Neural crest cell (in vitro differentiated cells): ENCODE results near the gene HYAL1. TPM values are rescaled to one million over a fixed set of nuclear protein-coding genes. Genes with fewer than 3 reads are reported as not detected.

Experiments
- DNase-seq: peaks from one replicate; pipeline ENCODE4 v3.0.0; 2021; ENCODE audit warnings: low read depth, mixed read lengths, low spot score
- H3K27ac Mint-ChIP-seq: one replicate; pipeline ENCODE4 v1.8.0; 2021; ENCODE audit warnings: mild to moderate bottlenecking, mixed read lengths; ENCODE audit not compliant: unreplicated experiment
- H3K27me3 Mint-ChIP-seq: 2 replicates; pipeline ENCODE4 v1.8.0; 2021; ENCODE audit warnings: low read depth, mild to moderate bottlenecking, mixed read lengths
- H3K36me3 Mint-ChIP-seq: 2 replicates; pipeline ENCODE4 v1.8.0; 2021; ENCODE audit warnings: low read depth, mild to moderate bottlenecking, mixed read lengths
- H3K4me1 Mint-ChIP-seq: 2 replicates; pipeline ENCODE4 v1.8.0; 2021; ENCODE audit warnings: mixed read lengths
- H3K4me3 Mint-ChIP-seq: one replicate; pipeline ENCODE4 v1.8.0; 2021; ENCODE audit warnings: mild to moderate bottlenecking, mixed read lengths
- H3K9me3 Mint-ChIP-seq: 2 replicates; pipeline ENCODE4 v1.8.0; 2021; ENCODE audit warnings: mixed read lengths
- total RNA-seq: library from RNA; stranded (reverse); gene quantifications from 2 replicates; pipeline ENCODE4 v1.2.1, GENCODE V29; 2021
- TF ChIP-seq, protein P1 (sequence below): fragments of 200-600 bp; sonication (generic); conservative IDR thresholded peaks from 2 replicates; pipeline ENCODE4 v1.5.0; 2021; ENCODE audit warnings: antibody characterized with exemption, mild to moderate bottlenecking

HYAL1 gene
- total RNA-seq, 1 donor from 2014 or later: 2.5 TPM

DNA sequence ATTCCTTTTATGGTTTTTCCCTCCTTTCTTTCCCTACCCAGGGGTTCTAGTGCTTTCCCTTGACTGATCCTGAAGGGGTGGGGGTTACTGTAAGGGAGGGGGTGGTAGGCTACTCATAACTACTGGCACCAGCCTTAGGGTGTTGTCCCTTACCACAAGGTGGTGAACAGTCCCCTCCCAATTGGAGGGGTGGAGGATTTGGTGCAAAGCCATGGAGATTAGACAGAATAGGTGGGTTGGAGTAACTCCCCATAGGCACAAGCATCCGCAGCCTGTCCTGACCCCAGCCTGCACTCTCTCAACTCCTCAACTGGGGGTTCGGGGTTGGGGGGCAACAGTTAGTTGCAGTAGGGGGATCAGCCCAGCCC, 21.7 kb upstream of the HYAL1 start:
- H3K4me1 Mint-ChIP-seq: peaks cover 44% of the 10 kb centered on the region
- H3K36me3 Mint-ChIP-seq: peaks cover 5% of the 10 kb centered on the region
- TF ChIP-seq, protein P1, sequence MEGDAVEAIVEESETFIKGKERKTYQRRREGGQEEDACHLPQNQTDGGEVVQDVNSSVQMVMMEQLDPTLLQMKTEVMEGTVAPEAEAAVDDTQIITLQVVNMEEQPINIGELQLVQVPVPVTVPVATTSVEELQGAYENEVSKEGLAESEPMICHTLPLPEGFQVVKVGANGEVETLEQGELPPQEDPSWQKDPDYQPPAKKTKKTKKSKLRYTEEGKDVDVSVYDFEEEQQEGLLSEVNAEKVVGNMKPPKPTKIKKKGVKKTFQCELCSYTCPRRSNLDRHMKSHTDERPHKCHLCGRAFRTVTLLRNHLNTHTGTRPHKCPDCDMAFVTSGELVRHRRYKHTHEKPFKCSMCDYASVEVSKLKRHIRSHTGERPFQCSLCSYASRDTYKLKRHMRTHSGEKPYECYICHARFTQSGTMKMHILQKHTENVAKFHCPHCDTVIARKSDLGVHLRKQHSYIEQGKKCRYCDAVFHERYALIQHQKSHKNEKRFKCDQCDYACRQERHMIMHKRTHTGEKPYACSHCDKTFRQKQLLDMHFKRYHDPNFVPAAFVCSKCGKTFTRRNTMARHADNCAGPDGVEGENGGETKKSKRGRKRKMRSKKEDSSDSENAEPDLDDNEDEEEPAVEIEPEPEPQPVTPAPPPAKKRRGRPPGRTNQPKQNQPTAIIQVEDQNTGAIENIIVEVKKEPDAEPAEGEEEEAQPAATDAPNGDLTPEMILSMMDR: no peak
- H3K9me3 Mint-ChIP-seq: no peaks in the 10 kb centered on the region
- no peak for DNase-seq
- H3K27me3 Mint-ChIP-seq: no peaks in the 10 kb centered on the region
- H3K4me3 Mint-ChIP-seq: peak overlapping the region; percentile 94
- H3K27ac Mint-ChIP-seq: no peak overlapping the region

DNA sequence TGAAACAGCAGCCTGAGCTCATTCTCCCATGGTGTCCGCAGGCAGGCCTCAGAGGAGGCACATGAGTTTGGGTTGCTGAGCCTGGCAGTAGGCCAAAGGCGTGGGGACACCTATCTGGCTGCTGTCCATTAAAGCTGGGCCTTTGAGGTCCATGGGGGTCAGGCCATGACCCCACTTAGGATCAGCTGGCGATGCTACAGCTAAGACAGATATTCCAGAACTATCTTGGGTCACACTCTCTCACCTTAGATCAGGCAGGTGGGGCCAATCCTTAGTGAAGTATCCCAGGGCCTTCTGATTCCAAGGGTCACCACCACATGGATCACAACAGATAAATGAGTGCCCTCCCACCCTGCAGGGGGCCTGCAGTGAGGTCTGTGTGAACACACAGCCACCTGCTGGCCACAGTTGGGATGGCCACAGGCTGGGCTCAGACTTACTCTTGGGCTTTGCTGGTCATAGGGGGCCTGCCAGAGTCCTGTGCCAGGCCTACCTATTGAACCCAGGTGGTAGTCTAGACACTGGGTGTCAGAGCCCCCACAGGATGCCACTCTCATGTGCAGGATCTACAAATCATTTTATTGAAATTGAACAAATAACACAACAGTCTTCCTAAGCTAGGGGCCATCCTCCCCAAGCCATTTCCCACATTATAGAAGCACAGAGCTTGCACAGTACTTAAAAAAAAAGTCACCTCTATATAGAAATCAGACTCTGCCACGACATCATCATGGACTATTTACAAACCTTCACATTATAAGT, 21.2 kb upstream of the HYAL1 start:
- H3K27me3 Mint-ChIP-seq: no peaks in the 10 kb centered on the region
- H3K4me1 Mint-ChIP-seq: peaks cover 49% of the 10 kb centered on the region
- no peaks in the 10 kb centered on the region for H3K9me3 Mint-ChIP-seq
- H3K27ac Mint-ChIP-seq: no peak overlapping the region
- peak; percentile 79 for DNase-seq
- TF ChIP-seq, protein P1: peak; percentile 81
- peaks cover 9% of the 10 kb centered on the region for H3K36me3 Mint-ChIP-seq
- peak overlapping the region; percentile 94 for H3K4me3 Mint-ChIP-seq

DNA sequence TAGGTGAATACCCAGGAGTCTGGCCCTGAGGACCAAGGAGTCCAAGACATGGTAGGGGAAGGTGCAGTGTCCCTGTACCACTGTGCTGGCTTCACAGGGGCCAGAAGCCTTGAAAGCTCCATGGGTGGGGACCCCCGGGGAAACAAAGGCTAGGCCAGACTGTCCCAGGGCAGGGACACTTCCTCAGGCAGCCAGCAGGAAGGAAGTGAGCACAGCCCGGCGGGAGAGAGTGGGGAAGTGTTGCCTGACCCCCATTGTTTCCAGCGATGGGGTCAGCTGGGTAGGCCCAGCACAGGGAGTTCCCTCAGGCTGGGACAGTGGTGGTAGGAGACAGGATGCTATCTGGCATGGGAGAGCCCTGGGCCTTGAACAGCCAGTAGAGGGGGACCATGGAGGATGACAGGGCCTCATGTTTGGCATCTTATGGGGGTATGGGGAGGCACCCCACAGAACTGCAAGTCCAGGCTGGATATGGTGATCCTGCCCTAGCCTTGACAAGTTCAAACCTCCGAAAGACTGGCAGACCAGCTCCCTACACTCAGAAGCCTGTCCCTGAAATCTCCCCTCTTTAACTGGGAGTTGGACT, 20.3 kb upstream of the HYAL1 start:
- DNase-seq: no peak
- H3K9me3 Mint-ChIP-seq: no peaks in the 10 kb centered on the region
- peaks cover 58% of the 10 kb centered on the region for H3K4me1 Mint-ChIP-seq
- H3K27ac Mint-ChIP-seq: no peak overlapping the region
- H3K36me3 Mint-ChIP-seq: peaks cover 11% of the 10 kb centered on the region
- H3K27me3 Mint-ChIP-seq: no peaks in the 10 kb centered on the region
- TF ChIP-seq, protein P1: no peak
- peak overlapping the region; percentile 94 for H3K4me3 Mint-ChIP-seq

DNA sequence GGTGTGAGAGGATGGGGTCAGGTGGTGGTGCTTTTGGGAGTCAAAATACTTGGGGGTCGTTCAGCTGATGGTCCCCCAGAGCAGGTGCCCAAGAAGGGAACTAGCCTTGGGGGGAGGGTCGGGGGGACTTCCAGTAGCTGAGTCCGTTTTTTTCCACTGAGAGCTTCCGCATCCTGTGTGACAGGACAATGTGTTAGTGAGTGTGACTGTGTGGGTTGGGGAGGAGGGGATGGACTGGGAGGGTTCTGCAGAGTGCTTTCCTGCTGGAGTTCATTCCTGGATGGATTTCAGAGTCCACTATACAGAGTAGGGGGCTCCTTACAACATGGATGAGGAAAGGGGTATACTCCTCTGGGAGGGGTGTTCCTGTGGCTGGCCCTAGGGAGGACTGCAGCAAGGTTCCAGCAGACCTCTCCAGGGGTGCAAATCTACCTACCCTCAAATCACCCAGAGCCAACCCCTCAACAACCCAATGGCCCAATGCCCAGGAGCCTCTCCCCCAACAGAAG, 19.8 kb upstream of the HYAL1 start:
- Mint-ChIP-seq H3K27ac (no peak overlapping the region), H3K4me1 (peaks cover 58% of the 10 kb centered on the region)

DNA sequence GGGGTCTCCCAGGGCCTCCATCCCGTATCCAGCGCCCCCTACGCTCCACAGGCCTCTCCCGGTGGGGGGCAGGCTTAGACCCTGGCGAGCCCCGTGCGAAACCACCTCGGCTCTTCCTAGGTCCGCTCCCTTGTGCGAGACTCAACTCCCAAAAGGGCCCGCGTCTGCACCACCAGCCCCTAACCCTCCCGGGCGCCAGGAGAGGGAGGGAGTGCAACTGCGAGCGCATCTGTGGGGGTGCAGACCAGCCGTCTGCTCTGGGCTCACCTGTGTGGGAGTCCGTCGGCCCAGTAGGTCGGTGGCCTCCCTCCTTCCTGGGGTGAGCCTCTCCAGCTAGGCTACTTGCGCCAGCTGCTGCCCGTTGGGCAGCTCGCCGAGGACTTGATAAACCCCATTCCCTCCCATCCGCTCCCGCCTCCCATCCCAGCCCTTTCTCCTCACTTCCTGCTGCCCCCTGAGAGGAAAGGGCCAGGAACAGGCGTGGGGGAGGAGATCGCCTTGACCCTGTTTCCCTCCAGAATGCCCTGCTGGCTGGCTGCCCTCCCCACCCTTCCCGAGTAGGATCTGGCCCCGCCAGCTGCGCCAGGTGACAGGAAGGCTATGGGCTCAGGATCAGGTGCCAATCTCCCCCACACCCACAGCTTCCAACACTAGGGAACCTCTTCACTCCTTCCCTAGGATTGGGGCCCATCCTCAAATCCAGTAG, 19.2 kb upstream of the HYAL1 start, which contains the start of gene HYAL2:
Gene HYAL2 (minus strand): TSS at position 360 of the 706 bp plus-strand sequence. CDS start 2,256 bp downstream, outside the sequence.
- peaks cover 56% of the 10 kb centered on the region for H3K4me1 Mint-ChIP-seq

More for the DNA sequence above, 19.8 kb upstream of the HYAL1 start:
- TF ChIP-seq, protein P1: no peak
- DNase-seq: no peak
- no peaks in the 10 kb centered on the region for H3K27me3 Mint-ChIP-seq
- peak overlapping the region; percentile 94 for H3K4me3 Mint-ChIP-seq
- no peaks in the 10 kb centered on the region for H3K9me3 Mint-ChIP-seq
- H3K36me3 Mint-ChIP-seq: peaks cover 13% of the 10 kb centered on the region

More for the DNA sequence above, 19.2 kb upstream of the HYAL1 start, which contains the start of gene HYAL2:
- Mint-ChIP-seq H3K27ac (peak within 1 kb of the TSS; percentile 100), H3K36me3 (peaks cover 10% of the 10 kb centered on the region), H3K9me3 (no peaks in the 10 kb centered on the region), H3K4me3 (peak within 1 kb of the TSS; percentile 94), H3K27me3 (no peaks in the 10 kb centered on the region)
- DNase-seq: no peak
- TF ChIP-seq, protein P1: no peak
